GM12878 (cell line): ENCODE data around the gene DHCR7. TPM values are rescaled to one million over a fixed set of nuclear protein-coding genes. Genes with fewer than 3 reads are reported as not detected.

Source experiments
- CTCF ChIP-seq, 3 experiments: IDR thresholded peaks in 2 of 3; conservative IDR thresholded peaks in 1 of 3; 2 replicates each; pipeline ENCODE4 v1.5.1; 2011; ENCODE audit warnings: low read depth in 3 of 3, low read length in 3 of 3, mild to moderate bottlenecking in 3 of 3, control low read depth in 2 of 3, moderate library complexity in 2 of 3, inconsistent platforms in 1 of 3, mixed read lengths in 1 of 3; ENCODE audit not compliant: control insufficient read depth in 2 of 3, insufficient read depth in 1 of 3; ENCODE audit errors: extremely low read depth in 1 of 3
- DPF2 ChIP-seq: fragments of 450-650 bp; IDR thresholded peaks from 2 replicates; pipeline ENCODE4 v1.6.1; 2017; ENCODE audit warnings: mild to moderate bottlenecking
- IRF5 ChIP-seq: fragments of 450-650 bp; IDR thresholded peaks from 2 replicates; pipeline ENCODE4 v1.6.1; 2017; ENCODE audit warnings: borderline replicate concordance
- NFIC ChIP-seq: IDR thresholded peaks from 2 replicates; pipeline ENCODE4 v1.6.1; 2012; ENCODE audit warnings: low read depth, mild to moderate bottlenecking, inconsistent platforms, low read length, moderate library complexity
- NFYA ChIP-seq: IDR thresholded peaks from 2 replicates; pipeline ENCODE4 v1.6.1; 2011; ENCODE audit warnings: low read depth, mild to moderate bottlenecking, low read length, improper control_type of control experiment, borderline replicate concordance
- NKRF ChIP-seq: fragments of 450-650 bp; conservative IDR thresholded peaks from 2 replicates; pipeline ENCODE4 v1.6.1; 2017; ENCODE audit warnings: mild to moderate bottlenecking, moderate library complexity
- SRF ChIP-seq, 2 experiments: IDR thresholded peaks; 2 replicates each; pipeline ENCODE4 v1.6.1; 2011; ENCODE audit warnings: low read depth in 2 of 2, low read length in 2 of 2, mild to moderate bottlenecking in 1 of 2, moderate library complexity in 1 of 2
- polyA plus RNA-seq, 11 experiments: library from polyadenylated mRNA; depleted of rRNA in 4 of 11; unstranded in 6 of 11; stranded (reverse) in 5 of 11; fragments of >200 nt; fragmentation: Nextera tagmentation in 4 of 11; fragmentation: Illumina TruSeq in 1 of 11; extraction: Ambion mirVana in 4 of 11; extraction: Trizol in 1 of 11; gene quantifications; 1 replicate in 1 of 11; 2 replicates in 10 of 11; pipeline versions ENCODE4 v1.2.1 to v1.2.3, GENCODE V29; 2011 to 2016; ENCODE audit warnings: inconsistent platforms in 2 of 11, missing spikeins in 2 of 11, low read depth in 1 of 11
- total RNA-seq, 4 experiments: library from RNA; depleted of rRNA in 3 of 4; stranded (reverse); fragments of >200 nt in 3 of 4; fragmentation: Illumina TruSeq in 1 of 4; extraction: Trizol in 1 of 4; gene quantifications; 2 replicates each; pipeline versions ENCODE4 v1.2.1 to v1.2.3, GENCODE V29; 2013 to 2021

Gene DHCR7
- total and polyA plus RNA-seq, 10 of the 15 experiments (the other 5 are each of a cell fraction or from before 2014, with no cell fraction given) = 4.2 to 115 (median 57.8) TPM

GRCh38 chr11:71410363-71410966 is 37.7 kb downstream of the DHCR7 start (continued):
- TF ChIP-seq NKRF (no peak), SRF (IDR thresholded peaks at IDR 0.05; ENCODE audit: low read depth in 2 of 2, low read length in 2 of 2) (no peak), CTCF (IDR thresholded peaks at IDR 0.05 in 2 of 3, conservative IDR thresholded peaks at IDR 0.05 in 1 of 3; ENCODE audit: control insufficient read depth in 2 of 3, extremely low read depth in 1 of 3, insufficient read depth in 1 of 3, low read depth in 3 of 3, low read length in 3 of 3) (no peak), NFYA (no peak), DPF2 (no peak), IRF5 (no peak), NFIC (no peak)
